ENCODE measurements around the gene SLC26A6. TPM values are rescaled to one million over a fixed set of nuclear protein-coding genes. Genes with fewer than 3 reads are reported as not detected.

SLC26A6 gene
- total RNA-seq, 1 experiment from 2014 or later, result 44.9 TPM

DNA sequence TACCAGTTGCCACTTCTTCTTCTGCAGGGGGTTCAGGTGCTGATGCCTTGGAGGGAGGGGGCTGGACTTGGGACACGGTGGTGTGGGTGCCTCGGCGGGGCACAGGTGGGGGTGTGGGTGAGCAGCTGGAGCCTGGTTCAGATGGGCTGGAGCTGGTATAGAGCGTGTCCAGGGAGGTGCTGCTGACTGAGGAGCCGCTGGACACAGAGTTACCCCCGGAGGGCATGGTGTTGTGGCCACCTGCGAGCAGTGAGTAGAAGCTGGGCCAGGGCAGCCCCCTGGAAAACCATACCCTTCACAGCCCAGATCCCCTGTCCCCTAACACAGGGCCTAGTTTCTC is 46.2 kb upstream of the SLC26A6 start:
- TF ChIP-seq, protein P1, sequence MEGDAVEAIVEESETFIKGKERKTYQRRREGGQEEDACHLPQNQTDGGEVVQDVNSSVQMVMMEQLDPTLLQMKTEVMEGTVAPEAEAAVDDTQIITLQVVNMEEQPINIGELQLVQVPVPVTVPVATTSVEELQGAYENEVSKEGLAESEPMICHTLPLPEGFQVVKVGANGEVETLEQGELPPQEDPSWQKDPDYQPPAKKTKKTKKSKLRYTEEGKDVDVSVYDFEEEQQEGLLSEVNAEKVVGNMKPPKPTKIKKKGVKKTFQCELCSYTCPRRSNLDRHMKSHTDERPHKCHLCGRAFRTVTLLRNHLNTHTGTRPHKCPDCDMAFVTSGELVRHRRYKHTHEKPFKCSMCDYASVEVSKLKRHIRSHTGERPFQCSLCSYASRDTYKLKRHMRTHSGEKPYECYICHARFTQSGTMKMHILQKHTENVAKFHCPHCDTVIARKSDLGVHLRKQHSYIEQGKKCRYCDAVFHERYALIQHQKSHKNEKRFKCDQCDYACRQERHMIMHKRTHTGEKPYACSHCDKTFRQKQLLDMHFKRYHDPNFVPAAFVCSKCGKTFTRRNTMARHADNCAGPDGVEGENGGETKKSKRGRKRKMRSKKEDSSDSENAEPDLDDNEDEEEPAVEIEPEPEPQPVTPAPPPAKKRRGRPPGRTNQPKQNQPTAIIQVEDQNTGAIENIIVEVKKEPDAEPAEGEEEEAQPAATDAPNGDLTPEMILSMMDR (conservative IDR thresholded peaks at IDR 0.05; ENCODE audit: low read depth, low read length), result no peak
- TF ChIP-seq EZH2phosphoT487 (IDR thresholded peaks at IDR 0.05; ENCODE audit: borderline replicate concordance, low read length) (no peak), EZH2 (IDR thresholded peaks at IDR 0.05; ENCODE audit: low read length, unreplicated experiment) (no peak)
- H3K79me2 ChIP-seq (ENCODE audit: low read length), result peaks cover 30% of the 10 kb centered on the region
- H3K9me2 ChIP-seq (replicated peaks; ENCODE audit: low read length), result no peaks in the 10 kb centered on the region
- DNase-seq, result no peak
- H3K36me3 ChIP-seq (ENCODE audit: low read depth, low read length), result peaks cover 46% of the 10 kb centered on the region
- H3K27ac ChIP-seq (ENCODE audit: low read length), result no peak overlapping the region
- 0 out of 2 replicates have a peak, but pooled peaks cover 5% of the 10 kb centered on the region for H4K20me1 ChIP-seq (ENCODE audit: low read length)
- peaks cover 20% of the 10 kb centered on the region for H3K4me1 ChIP-seq (ENCODE audit: insufficient read depth, low read length)
- ChIA-PET POLR2A (ENCODE audit: unreplicated experiment) (no interaction called here), CTCF (no interaction called here)
- peaks cover 2% of the 10 kb centered on the region for H3F3A ChIP-seq (ENCODE audit: low read length, unreplicated experiment)
- intact Hi-C loops (cut with micrococcal nuclease), result loop anchor here (5.0 kb wide), 1 partner anchor 119 kb away; the partner anchor contains the start of gene UCN2
- H2AFZ ChIP-seq (ENCODE audit: low read length), result no peak overlapping the region
- no peaks in the 10 kb centered on the region for H3K9me3 ChIP-seq (ENCODE audit: low read length)
- H3K9ac ChIP-seq (ENCODE audit: low read length), result no peak overlapping the region
- no TSS peak for BruUV-seq (replicated peaks)
- no peak overlapping the region for H3K4me2 ChIP-seq (ENCODE audit: low read length)
- H3K27me3 ChIP-seq (ENCODE audit: low read length), result no peaks in the 10 kb centered on the region
- H3K4me3 ChIP-seq (ENCODE audit: low read length), result no peak overlapping the region
- ATAC-seq, result no peak

DNA sequence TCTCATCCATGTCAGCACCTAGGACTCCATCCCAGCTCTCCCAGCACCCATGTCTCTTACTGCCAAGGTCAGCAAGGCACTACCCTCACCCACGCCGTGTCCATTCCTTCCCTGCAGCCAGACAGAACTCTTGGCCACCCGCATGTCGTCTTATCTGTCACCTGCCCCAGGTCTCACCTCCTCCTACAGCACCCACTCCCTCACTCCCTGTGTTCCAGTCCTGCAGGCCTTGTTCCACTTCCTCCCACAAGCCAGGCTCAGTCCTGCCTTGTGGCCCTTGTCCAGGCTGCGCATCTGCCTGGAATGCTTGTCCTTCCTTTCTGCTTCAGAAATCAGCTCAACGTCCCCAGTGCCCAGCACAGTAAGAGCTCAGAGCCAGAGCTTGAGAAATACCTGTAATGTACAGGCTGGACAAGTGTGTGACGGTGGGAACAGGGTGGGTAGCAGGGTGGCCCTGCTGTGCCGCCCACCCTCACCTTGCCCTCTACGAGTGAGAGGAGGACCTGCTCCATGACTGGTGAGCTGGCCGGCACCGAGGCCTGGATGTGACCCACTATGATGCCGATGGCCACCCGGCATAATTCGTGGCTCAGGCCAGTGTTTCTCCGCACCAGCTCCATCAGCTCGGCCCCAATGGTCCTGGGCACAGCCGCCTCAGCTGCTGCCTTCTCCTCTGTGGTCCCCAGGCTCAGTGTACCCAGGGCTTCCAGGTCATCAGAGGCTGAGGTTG is 45.7 kb upstream of the SLC26A6 start:
- H2AFZ ChIP-seq (ENCODE audit: low read length), result no peak overlapping the region
- H3K4me1 ChIP-seq (ENCODE audit: insufficient read depth, low read length), result peaks cover 20% of the 10 kb centered on the region
- H4K20me1 ChIP-seq (ENCODE audit: low read length), result 0 out of 2 replicates have a peak, but pooled peaks cover 4% of the 10 kb centered on the region
- H3K4me2 ChIP-seq (ENCODE audit: low read length), result no peak overlapping the region
- no peak overlapping the region for H3K9ac ChIP-seq (ENCODE audit: low read length)
- H3K9me3 ChIP-seq (ENCODE audit: low read length), result no peaks in the 10 kb centered on the region
- BruUV-seq (replicated peaks), result no TSS peak
- no peaks in the 10 kb centered on the region for H3K9me2 ChIP-seq (replicated peaks; ENCODE audit: low read length)
- H3K27me3 ChIP-seq (ENCODE audit: low read length), result no peaks in the 10 kb centered on the region
- H3K27ac ChIP-seq (ENCODE audit: low read length), result no peak overlapping the region
- ATAC-seq, result no peak
- ChIA-PET CTCF (no interaction called here), POLR2A (ENCODE audit: unreplicated experiment) (no interaction called here)
- H3K79me2 ChIP-seq (ENCODE audit: low read length), result peaks cover 30% of the 10 kb centered on the region
- peaks cover 49% of the 10 kb centered on the region for H3K36me3 ChIP-seq (ENCODE audit: low read depth, low read length)
- no peak for DNase-seq
- intact Hi-C loops (cut with micrococcal nuclease), result loop anchor here (5.0 kb wide), 1 partner anchor 119 kb away; the partner anchor contains the start of gene UCN2
- no peak overlapping the region for H3K4me3 ChIP-seq (ENCODE audit: low read length)
- TF ChIP-seq EZH2 (IDR thresholded peaks at IDR 0.05; ENCODE audit: low read length, unreplicated experiment) (no peak), EZH2phosphoT487 (IDR thresholded peaks at IDR 0.05; ENCODE audit: borderline replicate concordance, low read length) (no peak)
- TF ChIP-seq, protein P1 (conservative IDR thresholded peaks at IDR 0.05; ENCODE audit: low read depth, low read length), result no peak
- H3F3A ChIP-seq (ENCODE audit: low read length, unreplicated experiment), result no peaks in the 10 kb centered on the region
